Body of pancreas (tissue), 4 donors: Measurements from ENCODE around the gene RUNX2.

Experiments
- CTCF ChIP-seq, 7 experiments: fragments of 450-650 bp in 4 of 7; fragments of 200-600 bp in 3 of 7; sonication (generic) in 3 of 7; IDR thresholded peaks; one replicate each; pipeline ENCODE4 v1.5.1; 2016 to 2019; ENCODE audit warnings: antibody characterized with exemption in 7 of 7
- POLR2A ChIP-seq, 3 donors: fragments of 450-650 bp; IDR thresholded peaks; one replicate each; pipeline ENCODE4 v1.6.1; 2016; ENCODE audit warnings: antibody characterized with exemption in 3 of 3, mild to moderate bottlenecking in 2 of 3

- TF ChIP-seq CTCF (IDR thresholded peaks at IDR 0.05) (no peak), POLR2A (IDR thresholded peaks at IDR 0.05) (no peak)
Observed at GRCh38 chr6:45619994-45620471, 291.9 kb downstream of the RUNX2 start.
